SK-N-SH (cell line): ENCODE results near the gene TRIM8.

ENCODE experiments used
- RFX5 ChIP-seq: IDR thresholded peaks from 2 replicates; pipeline ENCODE4 v1.6.1; 2012; ENCODE audit warnings: mild to moderate bottlenecking, improper control_type of control experiment, low read length
- TF ChIP-seq, protein P1 (sequence below): fragments of 200-600 bp; sonication (generic); IDR thresholded peaks from 2 replicates; pipeline ENCODE4 v1.6.1; 2017; ENCODE audit warnings: antibody characterized with exemption, mild to moderate bottlenecking, moderate library complexity
- TF ChIP-seq, protein P2 (sequence below): fragments of 150-350 bp; IDR thresholded peaks from 2 replicates; pipeline ENCODE4 v1.6.1; 2016; ENCODE audit warnings: mild to moderate bottlenecking, low read depth, low read length

- TF ChIP-seq, protein P1, sequence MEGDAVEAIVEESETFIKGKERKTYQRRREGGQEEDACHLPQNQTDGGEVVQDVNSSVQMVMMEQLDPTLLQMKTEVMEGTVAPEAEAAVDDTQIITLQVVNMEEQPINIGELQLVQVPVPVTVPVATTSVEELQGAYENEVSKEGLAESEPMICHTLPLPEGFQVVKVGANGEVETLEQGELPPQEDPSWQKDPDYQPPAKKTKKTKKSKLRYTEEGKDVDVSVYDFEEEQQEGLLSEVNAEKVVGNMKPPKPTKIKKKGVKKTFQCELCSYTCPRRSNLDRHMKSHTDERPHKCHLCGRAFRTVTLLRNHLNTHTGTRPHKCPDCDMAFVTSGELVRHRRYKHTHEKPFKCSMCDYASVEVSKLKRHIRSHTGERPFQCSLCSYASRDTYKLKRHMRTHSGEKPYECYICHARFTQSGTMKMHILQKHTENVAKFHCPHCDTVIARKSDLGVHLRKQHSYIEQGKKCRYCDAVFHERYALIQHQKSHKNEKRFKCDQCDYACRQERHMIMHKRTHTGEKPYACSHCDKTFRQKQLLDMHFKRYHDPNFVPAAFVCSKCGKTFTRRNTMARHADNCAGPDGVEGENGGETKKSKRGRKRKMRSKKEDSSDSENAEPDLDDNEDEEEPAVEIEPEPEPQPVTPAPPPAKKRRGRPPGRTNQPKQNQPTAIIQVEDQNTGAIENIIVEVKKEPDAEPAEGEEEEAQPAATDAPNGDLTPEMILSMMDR: no peak
- no peak for TF ChIP-seq RFX5
- TF ChIP-seq, protein P2, sequence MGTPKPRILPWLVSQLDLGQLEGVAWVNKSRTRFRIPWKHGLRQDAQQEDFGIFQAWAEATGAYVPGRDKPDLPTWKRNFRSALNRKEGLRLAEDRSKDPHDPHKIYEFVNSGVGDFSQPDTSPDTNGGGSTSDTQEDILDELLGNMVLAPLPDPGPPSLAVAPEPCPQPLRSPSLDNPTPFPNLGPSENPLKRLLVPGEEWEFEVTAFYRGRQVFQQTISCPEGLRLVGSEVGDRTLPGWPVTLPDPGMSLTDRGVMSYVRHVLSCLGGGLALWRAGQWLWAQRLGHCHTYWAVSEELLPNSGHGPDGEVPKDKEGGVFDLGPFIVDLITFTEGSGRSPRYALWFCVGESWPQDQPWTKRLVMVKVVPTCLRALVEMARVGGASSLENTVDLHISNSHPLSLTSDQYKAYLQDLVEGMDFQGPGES: no peak
Measured at GRCh38 chr10:102630663-102631062, 13.6 kb upstream of the TRIM8 start.
